MV-4-11 (cell line): ENCODE measurements around the gene GPR89B.
"Not testable (repeated sequence)": the region's sequence is repeated elsewhere in the genome, so short reads cannot be mapped to it uniquely, and the experiment has no call there.

Source experiments
- DNase-seq: peaks from one replicate; lab custom pipeline; 2025; lab: John Stamatoyannopoulos, UW

Gene GPR89B

DNA sequence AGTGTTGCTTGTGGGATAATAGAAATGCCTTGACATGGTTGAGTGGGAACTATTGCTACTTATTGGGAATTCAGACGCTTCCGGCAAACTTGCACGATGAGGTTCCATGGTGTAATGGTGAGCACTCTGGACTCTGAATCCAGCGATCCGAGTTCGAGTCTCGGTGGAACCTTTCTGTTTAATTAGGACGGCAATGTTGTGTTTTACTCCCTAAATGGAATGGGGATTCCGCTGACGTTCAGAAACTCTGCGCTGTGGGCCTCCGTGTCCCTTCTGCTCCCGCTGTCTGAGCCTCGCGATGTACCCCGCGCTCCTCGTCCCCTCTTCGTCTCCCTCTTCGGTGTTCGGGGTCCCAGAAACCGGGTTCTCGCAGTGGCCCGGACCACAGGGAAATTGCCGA, 104.5 kb downstream of the GPR89B start:
- DNase-seq = not testable (repeated sequence)

DNA sequence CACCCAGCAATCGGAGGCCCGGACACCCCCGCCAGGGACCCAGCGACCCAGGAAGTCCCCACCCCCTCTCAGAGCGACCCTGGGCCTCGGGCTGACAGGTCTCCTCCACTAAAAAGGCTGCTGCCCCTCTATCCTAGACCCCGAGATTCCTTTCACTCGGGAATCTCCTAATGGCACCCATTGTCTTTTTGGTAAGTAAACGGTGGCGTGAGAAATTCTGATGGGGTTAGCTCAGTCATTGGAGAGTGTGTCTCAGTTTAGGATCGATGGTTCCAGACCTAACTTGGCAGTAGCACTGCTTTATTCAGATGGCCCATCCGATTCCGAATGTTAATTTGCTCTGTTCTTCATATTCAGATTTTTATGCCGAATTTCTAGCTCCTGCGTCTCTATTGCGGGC, 104.9 kb downstream of the GPR89B start:
- not testable (repeated sequence) for DNase-seq

DNA sequence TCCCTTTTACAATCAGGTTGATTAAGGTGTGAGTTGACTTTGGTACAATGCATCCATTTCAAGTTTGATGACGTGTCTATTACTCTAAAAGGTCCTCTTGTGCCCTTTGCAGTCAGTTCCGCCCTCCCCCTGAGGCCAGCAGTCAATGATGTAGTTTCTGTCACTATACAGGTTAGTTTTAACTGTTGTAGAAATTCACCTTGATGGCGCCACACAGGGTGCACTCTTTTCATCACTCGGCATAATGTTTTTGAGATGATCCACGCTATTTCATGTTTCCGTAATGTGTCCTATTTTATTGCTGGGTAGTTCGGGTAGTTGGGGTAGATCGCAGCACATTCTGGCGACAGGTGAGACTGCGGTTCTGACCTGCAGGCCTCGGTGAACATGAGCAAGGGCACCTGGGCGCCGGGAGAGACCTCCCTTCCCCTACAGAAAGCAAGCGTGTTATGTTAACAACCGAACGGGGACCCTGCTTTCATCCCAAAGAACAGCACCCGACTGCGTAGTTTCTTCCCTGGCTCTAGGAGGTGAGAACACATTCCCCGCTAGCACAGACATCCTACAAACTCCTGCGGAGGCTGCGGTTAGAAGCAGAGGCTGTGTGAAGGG, 109.7 kb downstream of the GPR89B start:
- not testable (repeated sequence) for DNase-seq

DNA sequence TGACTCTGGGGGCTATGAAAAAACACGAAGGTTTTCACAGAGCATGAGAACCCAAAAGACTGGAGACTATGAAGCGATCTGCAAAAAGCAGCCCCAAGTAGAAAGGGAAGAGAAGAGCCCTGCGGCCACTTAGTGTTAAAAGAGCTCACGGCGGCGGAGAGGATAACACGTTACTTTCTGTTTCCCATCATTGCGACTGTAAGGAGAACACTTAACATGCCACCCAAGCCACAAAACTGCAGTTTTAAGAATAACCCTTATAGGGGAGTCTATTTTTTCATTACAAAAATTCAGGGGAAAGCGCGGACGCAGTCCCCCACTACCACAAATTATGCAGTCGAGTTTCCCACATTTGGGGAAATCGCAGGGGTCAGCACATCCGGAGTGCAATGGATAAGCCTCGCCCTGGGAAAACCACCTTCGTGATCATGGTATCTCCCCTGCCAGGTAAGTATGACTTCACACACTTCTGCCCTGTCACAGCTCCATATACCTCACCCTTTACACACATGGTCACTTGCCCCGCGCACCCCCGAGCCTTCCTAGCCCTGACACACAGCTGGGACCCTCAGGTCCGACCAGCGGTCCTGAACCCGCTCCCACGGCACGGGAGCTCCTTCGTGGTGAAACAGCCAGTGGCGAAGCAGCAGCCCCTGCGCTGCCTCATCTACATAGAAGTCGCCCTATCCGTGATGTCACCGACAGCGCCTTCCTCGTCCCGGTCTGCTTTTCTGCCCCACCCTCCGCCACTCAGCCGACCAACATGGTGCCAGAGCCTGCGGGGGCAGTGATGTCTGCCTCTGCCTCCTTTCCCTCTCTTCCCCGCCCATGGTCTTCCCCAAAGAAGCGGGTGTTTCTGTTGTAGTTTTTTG, 110.5 kb downstream of the GPR89B start:
- DNase-seq = peak; percentile 98
